HL-60 (cell line): ENCODE measurements around the gene MYCBP.
"Not testable (repeated sequence)": the region's sequence is repeated elsewhere in the genome, so short reads cannot be mapped to it uniquely, and the experiment has no call there.

Experiments
- DNase-seq, 2 experiments: peaks; one replicate each; pipeline ENCODE4 v3.0.0-alpha.2; 2010 to 2020; ENCODE audit warnings: low read depth in 1 of 2, low spot score in 1 of 2
- H3K27ac ChIP-seq: fragments of 250-450 bp; sonication (Bioruptor Pico); replicated peaks from 2 replicates; pipeline ENCODE4 v1.5.1; 2020; ENCODE audit warnings: mild to moderate bottlenecking, moderate library complexity
- H3K27me3 ChIP-seq: fragments of 250-450 bp; sonication (Bioruptor Pico); 2 replicates; pipeline ENCODE4 v1.5.1; 2021; ENCODE audit warnings: mild to moderate bottlenecking, moderate library complexity; ENCODE audit not compliant: insufficient read depth, poor library complexity, severe bottlenecking
- H3K4me3 ChIP-seq: replicated peaks from 2 replicates; pipeline ENCODE4 v1.5.1; 2011; ENCODE audit warnings: mild to moderate bottlenecking, control low read depth, low read length; ENCODE audit not compliant: insufficient read depth
- CTCF ChIP-seq: IDR thresholded peaks from one replicate; pipeline ENCODE4 v1.5.1; 2011; ENCODE audit warnings: low read length, control low read depth, inconsistent platforms; ENCODE audit not compliant: insufficient read depth
- GABPA ChIP-seq: IDR thresholded peaks from 2 replicates; pipeline ENCODE4 v1.6.1; 2012; ENCODE audit warnings: low read depth
- POLR2AphosphoS5 ChIP-seq: IDR thresholded peaks from 2 replicates; pipeline ENCODE4 v1.6.1; 2012; ENCODE audit warnings: low read depth
- REST ChIP-seq: IDR thresholded peaks from 2 replicates; pipeline ENCODE4 v1.6.1; 2012; ENCODE audit warnings: low read depth; ENCODE audit not compliant: insufficient replicate concordance
- SPI1 ChIP-seq: IDR thresholded peaks from 2 replicates; pipeline ENCODE4 v1.6.1; 2012; ENCODE audit warnings: low read depth, mild to moderate bottlenecking, borderline replicate concordance

Gene MYCBP

GRCh38 chr1:38917772-38918171, 44.6 kb upstream of the MYCBP start:
- Histone ChIP-seq H3K27me3 (no peaks in the 10 kb centered on the region), H3K27ac (no peak overlapping the region), H3K4me3 (no peak overlapping the region)
- no peak for TF ChIP-seq CTCF
- no peak for TF ChIP-seq SPI1
- TF ChIP-seq REST, result no peak
- TF ChIP-seq GABPA, result no peak
- no peak for TF ChIP-seq POLR2AphosphoS5
- DNase-seq, result no peak

- Histone ChIP-seq H3K27me3 (no peaks in the 10 kb centered on the region), H3K4me3 (no peak overlapping the region), H3K27ac (no peak overlapping the region)
- no peak for DNase-seq
- TF ChIP-seq POLR2AphosphoS5, result no peak
- no peak for TF ChIP-seq REST
- TF ChIP-seq SPI1, result no peak
- no peak for TF ChIP-seq GABPA
- no peak for TF ChIP-seq CTCF
These were observed 44.2 kb upstream of the MYCBP start for GRCh38 chr1:38917337-38917736.

GRCh38 chr1:38915352-38915948, 42.3 kb upstream of the MYCBP start:
- no peak overlapping the region for H3K4me3 ChIP-seq
- H3K27ac ChIP-seq, result no peak overlapping the region
- TF ChIP-seq POLR2AphosphoS5 (no peak), CTCF (no peak), GABPA (no peak), REST (no peak), SPI1 (no peak)
- no peak for DNase-seq
- no peaks in the 10 kb centered on the region for H3K27me3 ChIP-seq

GRCh38 chr1:38914908-38915307, 41.8 kb upstream of the MYCBP start:
- DNase-seq, H3K27me3 ChIP-seq, H3K27ac ChIP-seq, H3K4me3 ChIP-seq: not testable (repeated sequence)
